ENCODE measurements around the gene HIVEP3.

The HIVEP3 gene

GRCh38 chr1:41483001-41483850 lies 435.5 kb downstream of the HIVEP3 start:
- no peak for DNase-seq (ENCODE audit: low read depth)

GRCh38 chr1:41482001-41482765 lies 436.5 kb downstream of the HIVEP3 start:
- no peak for DNase-seq (ENCODE audit: low read depth)

GRCh38 chr1:41481109-41481775 lies 437.5 kb downstream of the HIVEP3 start:
- no peak for DNase-seq (ENCODE audit: low read depth)

- DNase-seq (ENCODE audit: low read depth): no peak
Observed at GRCh38 chr1:41480204-41481108, 438.3 kb downstream of the HIVEP3 start.

GRCh38 chr1:41479808-41480160 lies 438.9 kb downstream of the HIVEP3 start:
- DNase-seq (ENCODE audit: low read depth): no peak

- no peak for DNase-seq (ENCODE audit: low read depth)
Observed at GRCh38 chr1:41479000-41479807, 439.5 kb downstream of the HIVEP3 start.

- DNase-seq (ENCODE audit: low read depth): no peak
Observed at GRCh38 chr1:41478118-41478748, 440.5 kb downstream of the HIVEP3 start.

- DNase-seq (ENCODE audit: low read depth): no peak
Observed at GRCh38 chr1:41476807-41477361, 441.8 kb downstream of the HIVEP3 start.

GRCh38 chr1:41475859-41476567 lies 442.7 kb downstream of the HIVEP3 start:
- no peak for DNase-seq (ENCODE audit: low read depth)

GRCh38 chr1:41475346-41475745 lies 443.4 kb downstream of the HIVEP3 start:
- no peak for DNase-seq (ENCODE audit: low read depth)

- DNase-seq (ENCODE audit: low read depth): no peak
Observed at GRCh38 chr1:41474490-41475271, 444.0 kb downstream of the HIVEP3 start.

- DNase-seq (ENCODE audit: low read depth): no peak
Observed at GRCh38 chr1:41473738-41474362, 444.9 kb downstream of the HIVEP3 start.

- no peak for DNase-seq (ENCODE audit: low read depth)
Observed at GRCh38 chr1:41471658-41472057, 447.1 kb downstream of the HIVEP3 start.

GRCh38 chr1:41469706-41470105 lies 449.0 kb downstream of the HIVEP3 start:
- DNase-seq (ENCODE audit: low read depth): no peak

GRCh38 chr1:41468122-41468762 lies 450.5 kb downstream of the HIVEP3 start:
- no peak for DNase-seq (ENCODE audit: low read depth)

- DNase-seq (ENCODE audit: low read depth): no peak
Observed at GRCh38 chr1:41467673-41468072, 451.0 kb downstream of the HIVEP3 start.

GRCh38 chr1:41466146-41466545 lies 452.6 kb downstream of the HIVEP3 start:
- no peak for DNase-seq (ENCODE audit: low read depth)

- no peak for DNase-seq (ENCODE audit: low read depth)
Observed at GRCh38 chr1:41465741-41466140, 453.0 kb downstream of the HIVEP3 start.
